CD4-positive, alpha-beta T cell treated with Interferon alpha-2 for 1 hour (primary cell): ENCODE data around the gene CKMT1B.
"Not testable (repeated sequence)": the region's sequence is repeated elsewhere in the genome, so short reads cannot be mapped to it uniquely, and the experiment has no call there.

Source experiments
- DNase-seq, 2 donors: peaks; one replicate each; pipeline ENCODE4 v3.0.0-alpha.2; 2020 to 2022

The CKMT1B gene

DNA sequence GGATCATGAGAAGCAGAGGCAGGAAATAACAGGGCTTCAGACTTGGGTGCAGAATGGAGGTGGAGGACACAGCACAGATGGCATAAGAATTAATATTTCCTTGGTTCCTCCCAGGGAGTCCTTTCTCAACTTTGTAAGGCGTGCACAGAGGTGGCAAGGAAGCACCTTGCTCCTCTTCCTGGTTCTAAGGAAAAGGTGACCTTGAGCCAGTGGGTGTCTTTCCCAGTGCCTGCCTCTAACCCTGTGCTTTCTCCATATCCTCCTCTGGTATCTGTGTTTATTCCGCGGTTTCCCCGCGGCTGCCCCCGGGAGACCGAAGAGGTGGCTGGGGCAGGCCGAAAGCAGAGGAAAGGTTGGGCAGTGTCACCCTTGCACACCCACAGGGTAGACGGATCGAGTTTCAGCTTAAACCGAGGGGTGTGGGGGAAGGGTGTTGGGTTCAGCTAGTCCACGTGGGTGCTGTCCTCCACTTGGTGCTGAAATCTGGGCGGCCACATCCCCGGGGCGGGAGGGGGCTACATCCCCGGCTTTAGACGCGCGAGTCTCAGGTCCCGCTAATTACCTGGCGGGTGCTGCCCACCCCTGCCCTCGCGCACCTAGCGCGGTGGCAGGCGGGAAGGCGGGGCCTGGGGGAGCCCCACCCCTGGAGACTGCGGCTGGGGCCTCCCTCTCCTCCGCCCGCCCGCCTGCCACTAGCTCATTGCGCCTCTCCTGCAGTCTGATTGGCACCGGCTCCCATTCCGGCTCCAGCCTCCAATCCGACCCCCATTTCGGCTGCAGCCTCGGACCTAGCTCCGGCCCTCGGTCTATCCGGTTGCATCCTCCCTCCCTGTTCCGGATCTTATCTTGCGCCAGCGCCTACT, at the start of gene CKMT1B:
CKMT1B (plus strand) TSS at position 700 of the 863 bp plus-strand sequence. CDS start 192 bp downstream, outside the sequence.
- DNase-seq: not testable (repeated sequence)

DNA sequence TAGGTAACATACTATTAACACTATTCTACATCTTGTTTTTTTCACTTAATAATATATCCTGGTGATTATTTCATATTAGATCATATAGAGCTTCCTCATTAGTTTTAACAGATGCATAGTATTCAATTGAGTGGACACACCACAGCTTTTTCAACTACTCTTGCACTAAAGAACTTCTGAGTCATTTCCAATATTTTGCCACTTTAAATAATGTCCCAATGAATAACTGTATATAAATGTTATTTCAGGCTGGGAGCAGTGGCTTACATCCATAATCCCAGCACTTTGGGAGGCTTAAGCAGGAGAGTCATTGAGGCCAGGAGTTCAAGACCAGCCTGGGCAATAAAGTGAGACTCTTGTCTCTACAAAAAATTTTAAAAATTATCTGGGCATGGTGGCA, 49.6 kb upstream of the CKMT1B start:
- no peak for DNase-seq

DNA sequence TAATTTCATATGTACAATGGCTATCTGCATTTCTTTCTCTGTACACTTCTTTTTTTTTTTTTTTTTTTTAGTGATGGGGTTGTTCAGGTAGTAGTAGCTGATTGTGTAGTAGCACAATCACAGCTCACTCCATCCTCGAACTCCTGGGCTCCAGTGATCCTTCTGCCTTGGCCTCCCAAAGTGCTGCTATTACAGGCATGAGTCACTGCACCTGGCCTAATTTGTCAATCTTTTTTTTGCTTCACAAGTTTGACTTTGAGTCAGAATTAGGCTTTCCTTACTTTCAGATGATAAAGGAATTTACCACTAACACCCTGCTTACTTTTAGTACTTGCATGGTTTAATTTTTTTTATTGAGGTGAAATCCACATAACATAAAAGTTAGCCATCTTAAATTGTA, 48.4 kb upstream of the CKMT1B start:
- DNase-seq: no peak

DNA sequence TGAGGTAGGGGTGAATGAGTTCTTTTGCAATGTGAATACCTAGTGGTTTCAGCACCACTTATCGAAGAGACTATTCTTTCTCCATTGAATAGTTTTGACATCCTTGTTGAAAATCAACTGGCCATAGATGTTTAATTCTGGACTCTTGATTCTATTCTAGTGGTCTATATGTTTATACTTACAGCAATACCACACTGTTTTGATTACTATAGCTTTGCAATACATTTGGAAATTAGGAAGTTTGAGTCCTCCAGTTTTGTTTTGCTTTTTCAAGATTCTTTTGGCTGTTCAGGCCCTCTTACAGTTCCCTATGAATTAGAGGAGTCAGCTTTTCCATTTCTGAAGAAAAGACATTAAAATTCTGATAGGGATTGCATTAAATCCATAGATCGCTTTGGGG, 46.3 kb upstream of the CKMT1B start:
- DNase-seq: no peak

DNA sequence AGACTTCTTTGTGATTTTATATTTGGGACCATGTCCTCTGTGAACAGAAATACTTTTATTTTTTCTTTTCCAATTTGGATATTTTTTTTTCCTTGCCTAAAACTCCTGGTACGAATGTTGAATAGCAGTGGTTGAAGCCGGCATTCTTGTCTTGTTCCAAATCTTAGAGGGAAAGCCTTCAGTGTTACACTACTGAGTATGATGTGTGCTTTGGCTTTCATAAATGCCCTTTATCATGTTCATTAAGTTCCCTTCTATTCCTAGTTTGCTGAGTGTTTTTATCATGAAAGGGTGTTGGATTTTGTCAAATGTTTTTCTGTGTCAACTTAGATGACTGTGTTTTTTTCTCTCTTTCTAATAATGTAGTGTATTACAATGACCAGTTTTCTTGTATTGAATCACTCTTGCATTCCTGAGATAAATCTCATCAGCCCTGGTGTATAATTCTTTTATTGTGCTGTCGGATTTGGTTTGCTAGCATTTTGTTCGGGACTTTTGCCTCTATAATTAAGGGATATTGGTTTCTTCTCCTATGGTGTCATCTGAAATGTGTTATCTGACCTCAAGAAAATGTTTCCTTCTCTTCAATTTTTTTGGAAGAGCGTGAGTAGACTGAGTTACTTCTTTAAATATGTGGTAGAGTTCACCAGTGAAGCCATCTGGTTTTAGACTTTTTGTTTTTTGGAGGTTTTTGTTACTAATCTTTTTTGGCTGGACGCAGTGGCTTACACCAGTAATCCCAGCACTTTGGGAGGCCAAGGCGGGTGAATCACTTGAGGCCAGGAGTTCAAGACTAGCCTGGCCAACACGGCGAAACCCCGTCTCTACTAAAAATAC, 43.1 kb upstream of the CKMT1B start:
- DNase-seq: no peak

DNA sequence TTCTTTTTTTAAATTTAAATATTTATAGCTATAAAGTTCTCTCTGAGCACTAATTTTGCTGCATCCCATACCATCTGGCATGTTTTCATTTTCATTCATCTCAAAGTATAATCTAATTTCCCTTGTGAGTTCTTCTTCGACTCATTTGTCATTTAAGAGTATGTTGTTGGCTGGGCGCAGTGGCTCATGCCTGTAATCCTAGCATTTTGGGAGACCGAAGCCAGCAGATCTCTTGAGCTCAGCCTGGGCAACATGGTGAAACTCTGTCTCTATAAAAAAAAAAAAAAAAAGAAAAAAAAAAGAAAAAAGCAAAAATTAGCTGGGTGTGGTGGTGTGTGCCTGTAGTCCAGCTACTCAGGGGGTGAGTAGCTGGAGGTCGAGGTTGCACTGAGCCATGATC, 41.6 kb upstream of the CKMT1B start:
- DNase-seq: no peak

DNA sequence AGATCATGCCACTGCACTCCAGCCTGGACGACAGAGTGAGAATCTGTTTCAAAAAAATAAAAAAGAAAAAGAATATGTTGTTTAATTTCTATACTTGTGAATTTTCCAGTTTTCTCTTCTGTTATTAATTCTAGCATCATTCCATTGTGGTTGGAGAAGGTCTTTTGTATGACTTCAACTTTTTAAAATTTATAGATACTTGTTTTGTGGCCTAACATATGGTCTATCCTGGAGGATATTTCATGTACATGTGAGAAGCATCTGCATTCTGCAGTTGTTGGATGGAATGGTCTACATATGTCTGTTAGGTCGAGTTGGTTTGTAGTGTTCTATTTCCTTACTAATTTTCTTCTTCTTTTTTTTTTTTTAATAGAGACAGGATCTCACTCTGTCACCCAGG, 40.8 kb upstream of the CKMT1B start:
- no peak for DNase-seq

DNA sequence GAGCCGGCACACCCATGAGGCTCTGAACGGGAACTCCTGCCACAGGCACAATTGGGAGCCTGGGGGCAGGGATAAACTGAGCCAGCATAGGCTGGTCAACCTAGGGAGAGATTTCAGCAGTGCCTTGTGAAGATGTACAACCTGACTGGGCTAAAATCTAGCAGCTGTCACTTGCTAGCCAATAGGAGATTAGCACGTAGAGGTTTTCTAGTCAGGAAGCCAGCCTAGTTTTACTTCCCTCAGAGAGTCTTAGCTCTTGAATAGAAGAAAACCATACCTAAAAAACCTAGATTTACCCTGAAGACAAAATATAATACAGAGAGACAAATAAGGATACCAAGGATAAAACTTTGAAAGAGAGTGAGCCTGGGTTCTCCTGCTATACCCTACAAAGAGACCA, 31.1 kb upstream of the CKMT1B start:
- DNase-seq: not testable (repeated sequence)

DNA sequence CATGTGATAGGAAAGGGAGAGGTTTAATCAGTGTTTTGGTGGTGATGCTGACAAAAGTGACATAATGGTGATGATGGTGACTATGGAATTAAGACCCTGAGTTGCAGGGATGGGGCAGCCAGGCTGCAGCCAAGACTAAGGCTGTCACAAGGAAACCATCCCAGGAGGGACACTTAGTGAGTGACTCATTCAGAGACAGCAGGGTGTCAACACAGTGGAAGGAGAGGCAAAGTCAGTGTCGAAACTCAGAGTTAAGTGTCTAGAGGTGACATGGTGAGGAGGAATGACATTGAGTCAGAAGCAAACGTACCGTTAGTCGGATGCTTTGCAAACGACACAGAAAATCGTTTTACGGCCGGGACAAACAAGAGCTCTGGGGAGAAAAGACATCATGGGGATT, 30.0 kb upstream of the CKMT1B start:
- not testable (repeated sequence) for DNase-seq

DNA sequence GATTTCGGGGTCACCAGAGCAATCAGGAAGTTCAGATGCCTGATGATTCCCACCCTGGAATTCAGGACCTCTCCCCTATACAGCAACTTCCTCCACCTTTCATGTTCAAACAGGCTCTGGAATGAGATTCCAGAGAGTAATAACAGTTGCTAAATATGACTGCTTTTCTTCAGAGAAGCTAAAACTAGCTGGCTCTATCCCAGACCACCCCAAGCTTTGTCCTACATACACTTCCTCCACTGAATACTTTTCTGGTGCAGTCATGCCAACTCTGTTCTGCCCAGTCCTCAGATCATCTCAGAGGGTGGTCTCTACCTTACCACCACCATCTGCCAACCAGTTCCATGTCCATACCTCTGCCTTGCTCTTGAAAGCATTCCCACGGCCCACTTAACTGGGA, 27.2 kb upstream of the CKMT1B start:
- DNase-seq: not testable (repeated sequence)

DNA sequence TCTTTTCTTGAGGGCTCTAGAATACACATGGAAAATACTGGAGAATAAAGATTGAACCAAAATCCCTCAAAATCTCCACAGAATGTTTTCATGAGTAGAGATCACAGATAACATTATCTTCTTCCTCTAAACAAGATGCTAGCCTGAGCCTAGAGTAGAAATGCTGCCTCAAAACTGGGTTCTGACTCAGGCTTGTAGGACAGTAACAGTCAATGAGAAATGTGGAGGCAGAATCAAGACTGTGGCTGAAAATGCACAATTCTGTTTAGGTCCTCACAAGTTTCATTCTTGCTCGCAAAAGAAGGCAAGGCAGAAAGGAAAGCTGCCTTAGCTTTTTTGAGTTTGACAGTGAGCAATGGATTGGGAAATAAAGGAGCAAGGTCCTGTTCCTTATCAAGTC, 19.2 kb upstream of the CKMT1B start:
- not testable (repeated sequence) for DNase-seq

DNA sequence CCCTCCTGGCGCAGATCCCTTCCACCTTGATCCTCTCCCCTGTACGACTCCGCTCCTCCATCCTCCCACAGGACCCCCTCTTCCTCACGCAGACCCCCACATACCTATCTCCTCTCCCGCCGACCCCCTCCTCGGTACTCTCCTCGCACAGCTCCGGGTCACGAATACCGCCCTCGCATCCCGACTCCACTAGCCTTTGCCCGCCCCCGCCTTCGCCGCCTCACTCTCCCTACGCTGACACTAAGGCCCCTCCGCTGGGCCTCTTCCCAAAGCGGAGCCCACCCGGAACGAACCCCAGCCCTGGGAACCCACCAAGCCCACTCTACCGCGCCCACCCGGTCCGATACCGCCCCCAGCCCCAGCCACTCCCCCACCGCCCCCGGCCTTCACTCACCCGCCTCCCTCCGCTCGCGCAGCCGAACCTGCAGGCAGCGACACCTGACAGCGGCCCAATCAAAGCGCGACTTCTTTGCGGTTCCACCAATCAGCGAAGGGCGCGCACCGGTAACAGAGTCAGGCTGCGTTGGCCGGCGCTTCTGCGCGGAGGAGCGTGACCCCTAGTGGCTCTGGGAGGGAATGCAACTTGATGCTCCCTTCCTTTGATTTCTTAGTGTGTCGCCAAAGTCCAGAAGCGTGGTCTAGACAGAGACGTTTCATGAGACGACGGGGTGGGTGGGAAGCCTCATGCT, 3.9 kb upstream of the CKMT1B start, which contains the start of gene PPIP5K1:
PPIP5K1 (minus strand) TSS at position 431 of the 689 bp plus-strand sequence. CDS start 5,704 bp downstream, outside the sequence.
- DNase-seq: not testable (repeated sequence)

DNA sequence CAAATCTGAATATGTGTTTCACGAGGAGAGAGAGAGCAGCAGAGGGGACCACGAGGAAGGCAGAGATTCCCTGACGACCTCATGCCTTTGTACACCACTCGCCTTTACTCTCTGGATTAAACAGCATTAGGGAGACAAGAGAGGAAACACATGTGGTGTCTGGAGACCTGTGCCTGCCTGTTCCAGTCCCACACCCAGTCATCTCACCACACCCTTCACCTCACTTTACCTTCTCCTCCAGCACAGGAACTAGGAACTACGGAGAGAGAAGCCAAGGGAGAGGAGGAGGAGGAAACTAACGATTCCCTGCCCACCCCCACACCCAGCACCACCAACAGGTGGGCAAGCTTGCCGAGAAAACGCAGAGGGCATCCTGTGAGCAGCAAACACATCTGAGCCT, 986 bp upstream of the CKMT1B start:
- DNase-seq: not testable (repeated sequence)

DNA sequence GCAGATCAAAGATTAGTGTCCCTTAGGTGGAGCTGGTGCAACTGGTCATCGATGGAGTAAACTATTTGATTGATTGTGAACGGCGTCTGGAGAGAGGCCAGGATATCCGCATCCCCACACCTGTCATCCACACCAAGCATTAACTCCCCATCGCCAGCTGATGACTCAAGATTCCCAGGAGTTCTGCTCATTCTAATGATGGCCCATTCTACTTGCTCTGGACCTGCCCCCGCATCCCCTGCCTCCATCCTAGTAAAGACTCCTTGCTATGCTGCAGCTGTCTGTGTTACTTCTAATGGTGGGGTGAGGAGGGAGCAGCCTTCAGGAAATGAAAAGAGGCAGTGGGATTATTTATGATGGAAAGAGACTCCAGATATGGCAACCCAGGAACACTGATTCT, 5.3 kb downstream of the CKMT1B start:
- DNase-seq: not testable (repeated sequence)

DNA sequence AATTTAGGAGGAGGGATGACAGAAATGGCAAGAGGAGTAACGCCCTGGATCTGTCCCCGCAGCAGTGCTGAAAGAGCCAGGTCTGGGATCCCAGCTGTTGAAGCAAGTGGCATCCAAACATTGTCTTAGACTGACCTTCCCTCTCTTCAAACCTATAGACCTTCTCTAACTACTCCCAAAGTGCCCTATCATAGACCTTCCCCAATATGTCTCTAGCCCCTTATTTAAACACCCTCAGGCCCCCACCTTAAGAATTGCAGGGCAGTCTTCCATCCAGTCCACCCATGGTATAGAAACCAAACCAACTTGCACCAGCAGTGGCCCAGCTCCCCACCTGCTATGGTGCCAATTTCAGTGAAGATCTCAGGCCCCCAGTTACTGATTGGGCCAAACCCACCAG, 6.4 kb downstream of the CKMT1B start:
- DNase-seq: not testable (repeated sequence)

DNA sequence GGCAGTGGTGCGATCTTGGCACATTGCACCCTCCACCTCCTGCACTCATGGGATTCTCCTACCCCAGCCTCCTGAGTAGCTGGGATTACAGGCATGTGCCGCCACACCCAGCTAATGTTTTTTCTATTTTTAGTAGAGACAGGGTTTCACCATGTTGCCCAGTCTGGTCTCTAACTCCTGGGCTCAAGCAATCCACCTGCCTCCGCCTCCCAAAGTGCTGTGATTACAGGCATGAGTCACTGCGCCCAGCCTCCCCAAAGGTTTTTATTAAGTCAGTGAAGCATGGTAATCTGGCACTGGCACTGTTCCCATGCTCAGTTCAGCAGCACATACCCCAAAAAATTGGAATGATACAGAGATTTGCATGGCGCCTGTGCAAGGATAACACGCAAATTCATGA, 8.4 kb downstream of the CKMT1B start:
- not testable (repeated sequence) for DNase-seq

DNA sequence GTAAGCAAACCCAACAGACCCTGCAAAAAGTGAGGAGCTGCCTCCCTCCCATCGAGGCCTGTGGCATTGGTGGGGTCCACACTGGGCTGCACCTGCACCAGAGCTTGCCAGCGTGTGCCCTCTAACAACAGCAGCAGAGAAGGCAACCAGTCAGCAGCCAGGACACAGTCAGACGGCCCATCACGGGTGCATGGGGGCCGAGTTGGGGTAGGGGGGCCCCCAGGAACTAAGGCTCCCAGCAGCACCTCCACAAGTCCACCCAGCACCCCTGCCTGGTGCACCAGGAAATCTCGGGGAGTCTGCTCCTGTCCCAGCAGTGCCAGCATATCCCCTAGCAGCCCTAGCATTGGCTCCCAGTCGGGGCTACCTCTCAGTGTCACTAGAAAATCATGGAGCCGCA, 23.9 kb downstream of the CKMT1B start:
- not testable (repeated sequence) for DNase-seq

DNA sequence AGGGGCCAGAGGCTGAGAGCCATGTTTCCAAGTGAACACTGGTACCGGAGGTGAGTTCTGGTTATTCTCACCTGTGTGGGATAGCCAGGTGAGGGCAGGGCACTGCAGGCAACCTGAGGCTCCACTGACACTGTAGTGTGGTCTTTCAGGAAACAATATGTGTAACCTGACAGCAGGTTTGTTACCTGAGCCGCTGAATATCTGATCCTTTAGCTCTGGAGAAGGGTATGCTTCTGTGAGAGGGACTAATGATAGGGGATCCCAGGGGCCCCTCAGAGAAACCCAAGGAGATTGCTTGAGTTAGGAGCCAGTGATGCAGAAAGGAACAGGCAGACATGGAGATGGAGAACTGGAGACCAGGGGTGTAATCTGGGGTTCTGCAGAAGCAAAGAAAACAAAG, 24.9 kb downstream of the CKMT1B start, which contains the start of gene STRC:
STRC (minus strand) TSS at position 101 of the 400 bp plus-strand sequence; CDS start at position 23, 78 bp downstream.
- not testable (repeated sequence) for DNase-seq

DNA sequence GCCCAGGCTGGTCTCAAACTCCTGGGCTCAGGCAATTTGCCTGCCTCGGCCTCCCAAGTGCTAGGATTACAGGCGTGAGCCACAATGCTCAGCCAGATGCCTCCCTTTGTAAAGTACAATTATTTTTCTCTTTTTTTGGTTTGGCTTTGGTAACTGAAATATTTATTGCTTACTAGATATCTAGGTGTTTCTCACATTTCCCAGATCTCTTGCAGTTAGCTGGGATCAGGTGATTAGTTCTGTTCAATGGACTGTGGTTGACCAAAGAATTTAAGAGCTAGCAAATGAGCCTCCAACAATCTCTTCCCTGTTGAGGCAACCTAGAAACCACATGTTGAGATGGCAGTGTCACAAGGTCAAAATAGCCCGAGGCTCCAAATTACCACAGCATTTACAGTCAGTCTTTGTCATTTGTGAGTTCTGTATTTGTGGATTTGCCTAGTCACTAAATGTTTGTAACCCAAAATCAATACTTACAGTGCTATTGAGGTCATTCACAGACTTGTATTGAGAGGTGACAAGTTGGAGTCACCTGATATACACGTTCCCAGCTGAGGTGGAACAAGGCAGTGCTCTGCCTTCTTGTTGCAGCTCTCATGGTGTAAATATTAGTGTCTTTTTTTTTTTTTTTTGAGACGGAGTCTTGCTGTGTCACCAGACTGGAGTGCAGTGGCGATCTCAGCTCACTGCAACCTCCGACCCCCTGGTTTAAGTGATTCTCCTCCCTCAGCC, 28.4 kb downstream of the CKMT1B start:
- DNase-seq: not testable (repeated sequence)

DNA sequence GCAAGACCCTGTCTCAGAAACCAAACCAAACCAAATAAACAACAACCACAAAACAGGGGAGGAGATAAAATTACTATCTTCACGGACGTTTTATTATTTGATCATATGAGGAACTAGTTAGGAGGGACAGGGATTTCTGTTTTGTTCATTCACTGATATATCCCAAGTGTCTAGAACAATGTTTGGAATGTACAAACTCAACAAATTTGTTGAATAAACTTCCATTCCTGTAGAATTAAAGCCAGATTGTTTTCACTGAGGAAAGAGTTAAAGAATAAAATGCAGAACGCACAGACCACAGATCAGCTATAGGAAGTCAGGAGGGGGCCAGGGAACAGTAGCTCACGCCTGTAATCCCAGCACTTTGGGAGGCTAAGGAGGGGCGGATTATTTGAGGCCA, 31.3 kb downstream of the CKMT1B start:
- no peak for DNase-seq

DNA sequence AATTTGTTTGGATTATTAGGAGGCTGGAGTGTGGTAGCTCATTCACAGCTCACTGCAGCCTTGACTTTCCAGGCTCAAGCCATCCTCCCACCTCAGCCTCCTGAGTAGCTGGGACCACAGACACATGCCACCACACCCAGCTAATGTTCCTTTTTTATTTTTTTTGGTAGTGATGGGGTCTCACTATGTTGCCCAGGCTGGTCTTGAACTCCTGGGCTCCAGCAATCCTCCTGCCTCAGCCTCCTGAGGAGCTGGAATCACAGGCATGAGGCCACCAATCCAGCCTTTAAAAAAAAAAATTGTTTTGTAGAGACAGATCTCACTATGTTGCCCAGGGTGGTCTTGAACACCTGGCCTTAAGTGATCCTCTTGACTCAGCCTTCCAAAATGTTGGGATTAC, 33.1 kb downstream of the CKMT1B start:
- not testable (repeated sequence) for DNase-seq
